Liver (tissue), 9 donors: ENCODE results near the gene RFPL4AL1. TPM values are rescaled to one million over a fixed set of nuclear protein-coding genes. Genes with fewer than 3 reads are reported as not detected.

Experiments used
- DNase-seq: peaks from one replicate; pipeline ENCODE4 v3.0.0-alpha.2; 2017; ENCODE audit warnings: low spot score
- H3K27ac ChIP-seq, 2 donors: one replicate each; pipeline ENCODE4 v1.7.0; 2013; ENCODE audit warnings: inconsistent platforms in 2 of 2, low read length in 2 of 2, control low read depth in 1 of 2, low read depth in 1 of 2, mild to moderate bottlenecking in 1 of 2
- H3K27me3 ChIP-seq, 4 donors: one replicate each; pipeline versions ENCODE4 v1.6.1 to v1.7.0; 2013; ENCODE audit warnings: low read length in 3 of 4, inconsistent platforms in 1 of 4, mild to moderate bottlenecking in 1 of 4, moderate library complexity in 1 of 4; ENCODE audit not compliant: control insufficient read depth in 4 of 4, insufficient read depth in 4 of 4
- H3K36me3 ChIP-seq, 4 donors: one replicate each; pipeline versions ENCODE4 v1.6.1 to v1.7.0; 2013; ENCODE audit warnings: low read length in 3 of 4, mild to moderate bottlenecking in 3 of 4, low read depth in 1 of 4, moderate library complexity in 1 of 4; ENCODE audit not compliant: control insufficient read depth in 4 of 4, insufficient read depth in 3 of 4
- H3K4me1 ChIP-seq, 4 donors: one replicate each; pipeline versions ENCODE4 v1.6.1 to v1.7.0; 2013; ENCODE audit warnings: low read length in 3 of 4, mild to moderate bottlenecking in 3 of 4, moderate library complexity in 1 of 4; ENCODE audit not compliant: control insufficient read depth in 4 of 4, insufficient read depth in 4 of 4
- H3K4me3 ChIP-seq, 3 donors: one replicate each; pipeline versions ENCODE4 v1.6.1 to v1.7.0; 2013; ENCODE audit warnings: low read length in 3 of 3, control low read depth in 1 of 3, low read depth in 1 of 3, mild to moderate bottlenecking in 1 of 3
- H3K9ac ChIP-seq, 2 donors: one replicate each; pipeline ENCODE4 v1.7.0; 2013; ENCODE audit warnings: low read length in 2 of 2, mild to moderate bottlenecking in 2 of 2, moderate library complexity in 2 of 2, control low read depth in 1 of 2, low read depth in 1 of 2
- H3K9me3 ChIP-seq, 4 donors: one replicate each; pipeline versions ENCODE4 v1.6.1 to v1.7.0; 2013; ENCODE audit warnings: low read length in 3 of 4; ENCODE audit not compliant: control insufficient read depth in 4 of 4
- EGR1 ChIP-seq, 2 donors: IDR thresholded peaks; 2 replicates each; pipeline ENCODE4 v1.6.1; 2016 to 2018; ENCODE audit warnings: antibody characterized with exemption in 2 of 2, low read depth in 2 of 2
- FOXA2 ChIP-seq: IDR thresholded peaks from 2 replicates; pipeline ENCODE4 v1.6.1; 2016; ENCODE audit warnings: antibody characterized with exemption
- GABPA ChIP-seq, 2 donors: IDR thresholded peaks in 1 of 2; conservative IDR thresholded peaks in 1 of 2; 2 replicates each; pipeline ENCODE4 v1.6.1; 2016; ENCODE audit warnings: antibody characterized with exemption in 2 of 2, mild to moderate bottlenecking in 1 of 2, moderate library complexity in 1 of 2
- HNF4A ChIP-seq, 2 donors: conservative IDR thresholded peaks; 2 replicates each; pipeline ENCODE4 v1.6.1; 2016; ENCODE audit warnings: antibody characterized with exemption in 2 of 2, mild to moderate bottlenecking in 2 of 2
- HNF4G ChIP-seq: IDR thresholded peaks from 2 replicates; pipeline ENCODE4 v1.6.1; 2016; ENCODE audit warnings: antibody characterized with exemption
- JUND ChIP-seq, 2 donors: IDR thresholded peaks; 2 replicates each; pipeline ENCODE4 v1.6.1; 2016; ENCODE audit warnings: antibody characterized with exemption in 2 of 2
- RAD21 ChIP-seq, 2 donors: IDR thresholded peaks; 2 replicates each; pipeline ENCODE4 v1.6.1; 2016; ENCODE audit warnings: antibody characterized with exemption in 2 of 2, mild to moderate bottlenecking in 2 of 2
- RXRA ChIP-seq, 2 donors: IDR thresholded peaks; 2 replicates each; pipeline ENCODE4 v1.6.1; 2017 to 2018; ENCODE audit warnings: antibody characterized with exemption in 2 of 2, mild to moderate bottlenecking in 1 of 2
- SP1 ChIP-seq: IDR thresholded peaks from 2 replicates; pipeline ENCODE4 v1.6.1; 2018; ENCODE audit warnings: antibody characterized with exemption, mild to moderate bottlenecking
- TAF1 ChIP-seq: conservative IDR thresholded peaks from 2 replicates; pipeline ENCODE4 v1.6.1; 2016; ENCODE audit warnings: antibody characterized with exemption, mild to moderate bottlenecking
- YY1 ChIP-seq: IDR thresholded peaks from 2 replicates; pipeline ENCODE4 v1.6.1; 2016; ENCODE audit warnings: antibody characterized with exemption, mild to moderate bottlenecking
- WGBS: extraction: QIAGEN DNeasy Blood & Tissue Kit; methylation state at CpG from one replicate; pipeline ENCODE4 v1.1.7; 2013; 5-methylcytosine and 5-hydroxymethylcytosine counted together
- polyA plus RNA-seq, 2 donors: library from polyadenylated mRNA; stranded (reverse) in 1 of 2; unstranded in 1 of 2; fragments of 200-250 nt in 1 of 2; fragments of >200 nt in 1 of 2; fragmentation: Nextera tagmentation in 1 of 2; extraction: Ambion mirVana in 1 of 2; gene quantifications; one replicate each; pipeline versions ENCODE4 v1.2.1 to v1.2.3, GENCODE V29; 2013 to 2015
- total RNA-seq, 2 donors: library from RNA; depleted of rRNA; stranded (reverse); fragments of >200 nt; gene quantifications; one replicate each; pipeline ENCODE4 v1.2.3, GENCODE V29; 2014
- TF ChIP-seq, protein P1 (sequence below): IDR thresholded peaks from 2 replicates; pipeline ENCODE4 v1.6.1; 2016; ENCODE audit warnings: antibody characterized with exemption
- TF ChIP-seq, protein P2 (sequence below): IDR thresholded peaks from 2 replicates; pipeline ENCODE4 v1.6.1; 2016; ENCODE audit warnings: antibody characterized with exemption
- TF ChIP-seq, protein P3 (sequence below): IDR thresholded peaks from 2 replicates; pipeline ENCODE4 v1.6.1; 2016; ENCODE audit warnings: antibody characterized with exemption
- TF ChIP-seq, protein P4 (sequence below): fragments of 150-350 bp; IDR thresholded peaks from 2 replicates; pipeline ENCODE4 v1.5.1; 2017; ENCODE audit warnings: improper control_type of control experiment, low read depth, low read length; ENCODE audit not compliant: missing input control
- TF ChIP-seq, protein P5 (sequence below): IDR thresholded peaks from 2 replicates; pipeline ENCODE4 v1.6.1; 2016; ENCODE audit warnings: antibody characterized with exemption, mild to moderate bottlenecking
- donor health status: healthy.
- donor health status: healthy.
- donor health status: healthy.
- donor health status: healthy.
- donor health status: healthy.

RFPL4AL1 gene
- total and polyA plus RNA-seq, 4 donors = 0.13 to 0.33 TPM; not detected in 2

DNA sequence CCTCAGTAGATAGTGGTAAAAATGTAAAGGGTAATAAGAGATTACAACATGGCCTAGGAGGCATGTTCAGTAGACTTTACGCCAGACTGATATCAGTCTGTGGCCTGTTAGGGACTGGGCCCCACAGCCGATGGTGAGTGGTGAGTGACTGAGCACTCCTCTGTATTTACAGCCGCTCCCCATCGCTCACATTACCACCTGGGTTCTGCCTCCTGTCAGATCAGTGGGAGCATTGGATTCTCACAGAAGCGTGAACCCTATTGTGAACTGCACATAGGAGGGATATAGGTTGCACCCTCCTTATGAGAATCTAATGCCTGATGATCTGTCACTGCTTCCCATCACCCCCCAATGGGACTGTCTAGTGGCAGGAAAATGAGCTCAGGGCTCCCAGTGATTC, 45.0 kb downstream of the RFPL4AL1 start:
- Histone ChIP-seq H3K4me3 (no peak overlapping the region), H3K9me3 (no peaks in the 10 kb centered on the region), H3K4me1 (peaks cover 0 to 8% (median 3%) of the 10 kb centered on the region in 4 donors), H3K36me3 (no peaks in the 10 kb centered on the region), H3K9ac (no peak overlapping the region), H3K27me3 (peaks cover 0 to 3% (median 0%) of the 10 kb centered on the region in 4 donors), H3K27ac (no peak overlapping the region)
- DNase-seq = no peak
- whole genome bisulfite sequencing = 89% methylated on average over 5 of the region's 5 CpGs
- TF ChIP-seq EGR1 (IDR thresholded peaks at IDR 0.05; ENCODE audit: low read depth in 2 of 2) (no peak), YY1 (no peak), RAD21 (IDR thresholded peaks at IDR 0.05) (no peak), GABPA (IDR thresholded peaks at IDR 0.05 in 1 of 2, conservative IDR thresholded peaks at IDR 0.05 in 1 of 2) (no peak)
- TF ChIP-seq, protein P1, sequence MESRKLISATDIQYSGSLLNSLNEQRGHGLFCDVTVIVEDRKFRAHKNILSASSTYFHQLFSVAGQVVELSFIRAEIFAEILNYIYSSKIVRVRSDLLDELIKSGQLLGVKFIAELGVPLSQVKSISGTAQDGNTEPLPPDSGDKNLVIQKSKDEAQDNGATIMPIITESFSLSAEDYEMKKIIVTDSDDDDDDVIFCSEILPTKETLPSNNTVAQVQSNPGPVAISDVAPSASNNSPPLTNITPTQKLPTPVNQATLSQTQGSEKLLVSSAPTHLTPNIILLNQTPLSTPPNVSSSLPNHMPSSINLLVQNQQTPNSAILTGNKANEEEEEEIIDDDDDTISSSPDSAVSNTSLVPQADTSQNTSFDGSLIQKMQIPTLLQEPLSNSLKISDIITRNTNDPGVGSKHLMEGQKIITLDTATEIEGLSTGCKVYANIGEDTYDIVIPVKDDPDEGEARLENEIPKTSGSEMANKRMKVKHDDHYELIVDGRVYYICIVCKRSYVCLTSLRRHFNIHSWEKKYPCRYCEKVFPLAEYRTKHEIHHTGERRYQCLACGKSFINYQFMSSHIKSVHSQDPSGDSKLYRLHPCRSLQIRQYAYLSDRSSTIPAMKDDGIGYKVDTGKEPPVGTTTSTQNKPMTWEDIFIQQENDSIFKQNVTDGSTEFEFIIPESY = no peak

DNA sequence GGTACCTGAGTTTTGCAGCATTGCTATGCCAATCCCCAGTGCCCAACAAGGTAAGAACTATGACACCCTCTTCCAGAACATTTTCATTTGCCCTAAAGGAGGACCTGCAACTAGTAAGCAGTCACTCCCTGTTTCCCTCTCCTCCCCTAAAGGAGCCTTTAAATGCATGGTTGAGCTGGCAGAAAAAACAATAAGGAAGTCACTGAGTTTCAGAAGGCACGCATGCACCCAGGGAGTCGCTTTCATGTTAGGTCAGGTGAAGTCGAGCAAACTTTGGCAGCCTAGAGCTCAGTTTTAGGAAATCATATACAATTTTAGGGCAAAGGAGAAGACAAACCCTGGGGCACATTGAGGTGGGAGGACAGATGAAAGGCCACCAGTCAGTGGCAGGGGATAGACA, 51.1 kb downstream of the RFPL4AL1 start:
- Histone ChIP-seq H3K4me3 (no peak overlapping the region), H3K27me3 (peaks cover 0 to 3% (median under 1%) of the 10 kb centered on the region in 4 donors), H3K36me3 (no peaks in the 10 kb centered on the region), H3K9me3 (peaks cover 0 to 3% (median under 1%) of the 10 kb centered on the region in 4 donors), H3K27ac (no peak overlapping the region), H3K9ac (no peak overlapping the region), H3K4me1 (no peaks in the 10 kb centered on the region)
- WGBS = 73% methylated on average over 3 of the region's 3 CpGs
- TF ChIP-seq, protein P2, sequence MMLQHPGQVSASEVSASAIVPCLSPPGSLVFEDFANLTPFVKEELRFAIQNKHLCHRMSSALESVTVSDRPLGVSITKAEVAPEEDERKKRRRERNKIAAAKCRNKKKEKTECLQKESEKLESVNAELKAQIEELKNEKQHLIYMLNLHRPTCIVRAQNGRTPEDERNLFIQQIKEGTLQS = no peak
- TF ChIP-seq, protein P3, sequence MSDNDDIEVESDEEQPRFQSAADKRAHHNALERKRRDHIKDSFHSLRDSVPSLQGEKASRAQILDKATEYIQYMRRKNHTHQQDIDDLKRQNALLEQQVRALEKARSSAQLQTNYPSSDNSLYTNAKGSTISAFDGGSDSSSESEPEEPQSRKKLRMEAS = no peak
- TF ChIP-seq HNF4A (conservative IDR thresholded peaks at IDR 0.05) (no peak), RAD21 (IDR thresholded peaks at IDR 0.05) (no peak), FOXA2 (no peak), JUND (IDR thresholded peaks at IDR 0.05) (no peak), HNF4G (no peak), SP1 (no peak), TAF1 (no peak), RXRA (IDR thresholded peaks at IDR 0.05) (no peak)
- TF ChIP-seq, protein P4, sequence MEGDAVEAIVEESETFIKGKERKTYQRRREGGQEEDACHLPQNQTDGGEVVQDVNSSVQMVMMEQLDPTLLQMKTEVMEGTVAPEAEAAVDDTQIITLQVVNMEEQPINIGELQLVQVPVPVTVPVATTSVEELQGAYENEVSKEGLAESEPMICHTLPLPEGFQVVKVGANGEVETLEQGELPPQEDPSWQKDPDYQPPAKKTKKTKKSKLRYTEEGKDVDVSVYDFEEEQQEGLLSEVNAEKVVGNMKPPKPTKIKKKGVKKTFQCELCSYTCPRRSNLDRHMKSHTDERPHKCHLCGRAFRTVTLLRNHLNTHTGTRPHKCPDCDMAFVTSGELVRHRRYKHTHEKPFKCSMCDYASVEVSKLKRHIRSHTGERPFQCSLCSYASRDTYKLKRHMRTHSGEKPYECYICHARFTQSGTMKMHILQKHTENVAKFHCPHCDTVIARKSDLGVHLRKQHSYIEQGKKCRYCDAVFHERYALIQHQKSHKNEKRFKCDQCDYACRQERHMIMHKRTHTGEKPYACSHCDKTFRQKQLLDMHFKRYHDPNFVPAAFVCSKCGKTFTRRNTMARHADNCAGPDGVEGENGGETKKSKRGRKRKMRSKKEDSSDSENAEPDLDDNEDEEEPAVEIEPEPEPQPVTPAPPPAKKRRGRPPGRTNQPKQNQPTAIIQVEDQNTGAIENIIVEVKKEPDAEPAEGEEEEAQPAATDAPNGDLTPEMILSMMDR = no peak
- TF ChIP-seq, protein P5, sequence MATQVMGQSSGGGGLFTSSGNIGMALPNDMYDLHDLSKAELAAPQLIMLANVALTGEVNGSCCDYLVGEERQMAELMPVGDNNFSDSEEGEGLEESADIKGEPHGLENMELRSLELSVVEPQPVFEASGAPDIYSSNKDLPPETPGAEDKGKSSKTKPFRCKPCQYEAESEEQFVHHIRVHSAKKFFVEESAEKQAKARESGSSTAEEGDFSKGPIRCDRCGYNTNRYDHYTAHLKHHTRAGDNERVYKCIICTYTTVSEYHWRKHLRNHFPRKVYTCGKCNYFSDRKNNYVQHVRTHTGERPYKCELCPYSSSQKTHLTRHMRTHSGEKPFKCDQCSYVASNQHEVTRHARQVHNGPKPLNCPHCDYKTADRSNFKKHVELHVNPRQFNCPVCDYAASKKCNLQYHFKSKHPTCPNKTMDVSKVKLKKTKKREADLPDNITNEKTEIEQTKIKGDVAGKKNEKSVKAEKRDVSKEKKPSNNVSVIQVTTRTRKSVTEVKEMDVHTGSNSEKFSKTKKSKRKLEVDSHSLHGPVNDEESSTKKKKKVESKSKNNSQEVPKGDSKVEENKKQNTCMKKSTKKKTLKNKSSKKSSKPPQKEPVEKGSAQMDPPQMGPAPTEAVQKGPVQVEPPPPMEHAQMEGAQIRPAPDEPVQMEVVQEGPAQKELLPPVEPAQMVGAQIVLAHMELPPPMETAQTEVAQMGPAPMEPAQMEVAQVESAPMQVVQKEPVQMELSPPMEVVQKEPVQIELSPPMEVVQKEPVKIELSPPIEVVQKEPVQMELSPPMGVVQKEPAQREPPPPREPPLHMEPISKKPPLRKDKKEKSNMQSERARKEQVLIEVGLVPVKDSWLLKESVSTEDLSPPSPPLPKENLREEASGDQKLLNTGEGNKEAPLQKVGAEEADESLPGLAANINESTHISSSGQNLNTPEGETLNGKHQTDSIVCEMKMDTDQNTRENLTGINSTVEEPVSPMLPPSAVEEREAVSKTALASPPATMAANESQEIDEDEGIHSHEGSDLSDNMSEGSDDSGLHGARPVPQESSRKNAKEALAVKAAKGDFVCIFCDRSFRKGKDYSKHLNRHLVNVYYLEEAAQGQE = no peak
- DNase-seq = no peak

Other genes starting within 250 kb of the RFPL4AL1 start
- not detected for gene SBK2, start 232.0 kb upstream of the RFPL4AL1 start, total RNA-seq
- gene SBK2, start 232.0 kb upstream of the RFPL4AL1 start, polyA plus RNA-seq = not detected
- not detected for gene SBK3, start 223.6 kb upstream of the RFPL4AL1 start, total RNA-seq
- under 1 TPM in 1 of 2 donors, not detected in 1; 0.03 TPM for gene SBK3, start 223.6 kb upstream of the RFPL4AL1 start, polyA plus RNA-seq
- under 1 TPM; 0.92 to 0.93 TPM for gene ZNF579, start 188.3 kb upstream of the RFPL4AL1 start, total RNA-seq
- gene ZNF579, start 188.3 kb upstream of the RFPL4AL1 start, polyA plus RNA-seq = 1 to 10 TPM; 1.4 to 3.3 TPM
- 1 to 10 TPM; 2.2 to 2.3 TPM for gene FIZ1, start 169.6 kb upstream of the RFPL4AL1 start, total RNA-seq
- gene FIZ1, start 169.6 kb upstream of the RFPL4AL1 start, polyA plus RNA-seq = 1 to 10 TPM; 1.1 to 4.3 TPM
- gene ZNF524, start 168.8 kb upstream of the RFPL4AL1 start, total RNA-seq = 1 to 10 TPM; 6.7 to 8.8 TPM
- gene ZNF524, start 168.8 kb upstream of the RFPL4AL1 start, polyA plus RNA-seq = 10 to 100 TPM; 11.5 to 12.3 TPM
- 1 to 10 TPM; 1.4 to 1.8 TPM for gene ZNF865, start 163.5 kb upstream of the RFPL4AL1 start, total RNA-seq
- 1 to 10 TPM in 1 of 2 donors, under 1 TPM in 1; 0.38 to 3.1 TPM for gene ZNF865, start 163.5 kb upstream of the RFPL4AL1 start, polyA plus RNA-seq
- 1 to 10 TPM; 3.9 to 6.0 TPM for gene ZNF784, start 144.6 kb upstream of the RFPL4AL1 start, total RNA-seq
- 1 to 10 TPM in 1 of 2 donors, under 1 TPM in 1; 0.79 to 3.6 TPM for gene ZNF784, start 144.6 kb upstream of the RFPL4AL1 start, polyA plus RNA-seq
- 1 to 10 TPM; 2.6 to 5.0 TPM for gene ZNF580, start 128.1 kb upstream of the RFPL4AL1 start, total RNA-seq
- gene ZNF580, start 128.1 kb upstream of the RFPL4AL1 start, polyA plus RNA-seq = 1 to 10 TPM; 5.1 to 5.2 TPM
- 1 to 10 TPM; 2.1 to 7.3 TPM for gene ZNF581, start 125.5 kb upstream of the RFPL4AL1 start, total RNA-seq
- gene ZNF581, start 125.5 kb upstream of the RFPL4AL1 start, polyA plus RNA-seq = 1 to 10 TPM; 4.8 to 5.6 TPM
- 1 to 10 TPM; 3.6 to 5.6 TPM for gene CCDC106, start 120.9 kb upstream of the RFPL4AL1 start, total RNA-seq
- gene CCDC106, start 120.9 kb upstream of the RFPL4AL1 start, polyA plus RNA-seq = 10 to 100 TPM in 1 of 2 donors, 1 to 10 TPM in 1; 6.1 to 13.5 TPM
- gene U2AF2, start 114.1 kb upstream of the RFPL4AL1 start, total RNA-seq = 10 to 100 TPM; 49.4 to 66.6 TPM
- gene U2AF2, start 114.1 kb upstream of the RFPL4AL1 start, polyA plus RNA-seq = 10 to 100 TPM in 1 of 2 donors, 1 to 10 TPM in 1; 8.6 to 53.1 TPM
- 100 to 1,000 TPM in 1 of 2 donors, 10 to 100 TPM in 1; 49.0 to 107 TPM for gene EPN1, start 93.9 kb upstream of the RFPL4AL1 start, total RNA-seq
- gene EPN1, start 93.9 kb upstream of the RFPL4AL1 start, polyA plus RNA-seq = 100 to 1,000 TPM in 1 of 2 donors, 10 to 100 TPM in 1; 18.6 to 117 TPM
- gene NLRP9, start 30.7 kb upstream of the RFPL4AL1 start, total RNA-seq = not detected
- gene NLRP9, start 30.7 kb upstream of the RFPL4AL1 start, polyA plus RNA-seq = not detected
- gene RFPL4A, start 10.0 kb upstream of the RFPL4AL1 start, total RNA-seq = not detected
- gene RFPL4A, start 10.0 kb upstream of the RFPL4AL1 start, polyA plus RNA-seq = under 1 TPM; 0.12 to 0.82 TPM
- under 1 TPM in 1 of 2 donors, not detected in 1; 0.33 TPM for gene NLRP11, start 62.9 kb downstream of the RFPL4AL1 start, total RNA-seq
- gene NLRP11, start 62.9 kb downstream of the RFPL4AL1 start, polyA plus RNA-seq = under 1 TPM in 1 of 2 donors, not detected in 1; 0.28 TPM
- not detected for gene NLRP4, start 67.4 kb downstream of the RFPL4AL1 start, total RNA-seq
- not detected for gene NLRP4, start 67.4 kb downstream of the RFPL4AL1 start, polyA plus RNA-seq
- gene NLRP13, start 163.2 kb downstream of the RFPL4AL1 start, total RNA-seq = not detected
- gene NLRP13, start 163.2 kb downstream of the RFPL4AL1 start, polyA plus RNA-seq = not detected
- gene NLRP8, start 178.7 kb downstream of the RFPL4AL1 start, total RNA-seq = not detected
- gene NLRP8, start 178.7 kb downstream of the RFPL4AL1 start, polyA plus RNA-seq = not detected
- not detected for gene NLRP5, start 217.7 kb downstream of the RFPL4AL1 start, total RNA-seq
- not detected for gene NLRP5, start 217.7 kb downstream of the RFPL4AL1 start, polyA plus RNA-seq